SK-N-SH (cell line): ENCODE data around the gene HOXB6. TPM values are rescaled to one million over a fixed set of nuclear protein-coding genes. Genes with fewer than 3 reads are reported as not detected.

Experiments
- CTCF ChIA-PET: fragments of 300-600, 350-600 bp; formaldehyde crosslinking; extraction: SDS; loops from one replicate; lab custom pipeline; 2021; lab: Yijun Ruan, JAX
- POLR2A ChIA-PET: fragments of 350-600 bp; sonication (Branson Sonifier 250); formaldehyde crosslinking; extraction: SDS; loops from one replicate; lab custom pipeline; 2020; ENCODE audit warnings: antibody characterized with exemption, inconsistent platforms; lab: Yijun Ruan, JAX
- DNase-seq: peaks from one replicate; pipeline ENCODE4 v3.0.0; 2012
- H2AFZ ChIP-seq: fragments of 200-600 bp; sonication (generic); 2 replicates; pipeline ENCODE4 v1.8.1; 2016; ENCODE audit warnings: antibody characterized with exemption, mild to moderate bottlenecking, low read depth
- H3F3A ChIP-seq: fragments of 200-600 bp; sonication (generic); replicated peaks from 2 replicates; pipeline ENCODE3; 2016; ENCODE audit warnings: antibody characterized with exemption, mild to moderate bottlenecking; ENCODE audit not compliant: insufficient read depth
- H3K27ac ChIP-seq, 2 experiments: fragments of 200-500 bp in 1 of 2; fragments of 200-600 bp in 1 of 2; sonication (Bioruptor generic) in 1 of 2; sonication (generic), shearing (Covaris generic) in 1 of 2; 2 replicates each; pipeline versions ENCODE4 v1.5.1 to v1.6.1; 2014 to 2016; ENCODE audit warnings: low read depth in 2 of 2, inconsistent platforms in 1 of 2, low read length in 1 of 2, mild to moderate bottlenecking in 1 of 2, mixed read lengths in 1 of 2
- H3K27me3 ChIP-seq: fragments of 200-600 bp; sonication (generic), shearing (Covaris generic); 2 replicates; pipeline ENCODE4 v1.6.1; 2016; ENCODE audit warnings: mixed run types; ENCODE audit not compliant: insufficient read depth
- H3K36me3 ChIP-seq, 2 experiments: fragments of 200-500 bp in 1 of 2; fragments of 200-600 bp in 1 of 2; sonication (Bioruptor generic) in 1 of 2; sonication (generic) in 1 of 2; replicated peaks in 1 of 2; 2 replicates each; pipeline versions ENCODE3 to v1.5.1; 2014 to 2016; ENCODE audit warnings: low read length in 1 of 2, mild to moderate bottlenecking in 1 of 2; ENCODE audit not compliant: insufficient read depth in 2 of 2, control insufficient read depth in 1 of 2
- H3K4me1 ChIP-seq, 2 experiments: fragments of 200-500 bp in 1 of 2; fragments of 200-600 bp in 1 of 2; sonication (Bioruptor generic) in 1 of 2; sonication (generic), shearing (Covaris generic) in 1 of 2; 2 replicates each; pipeline versions ENCODE4 v1.5.1 to v1.6.1; 2014 to 2016; ENCODE audit warnings: low read depth in 1 of 2, low read length in 1 of 2, mixed run types in 1 of 2; ENCODE audit not compliant: insufficient read depth in 2 of 2, control insufficient read depth in 1 of 2
- H3K4me2 ChIP-seq: fragments of 200-600 bp; sonication (generic), shearing (Covaris generic); 2 replicates; pipeline ENCODE4 v1.6.1; 2017; ENCODE audit warnings: mixed run types
- H3K4me3 ChIP-seq, 2 experiments: fragments of 200-500 bp in 1 of 2; fragments of 200-600 bp in 1 of 2; sonication (Bioruptor generic) in 1 of 2; sonication (generic), shearing (Covaris generic) in 1 of 2; 2 replicates each; pipeline versions ENCODE4 v1.5.1 to v1.8.1; 2014 to 2016; ENCODE audit warnings: low read depth in 2 of 2, inconsistent platforms in 1 of 2, low read length in 1 of 2, mild to moderate bottlenecking in 1 of 2, mixed read lengths in 1 of 2, moderate library complexity in 1 of 2
- H3K79me2 ChIP-seq: fragments of 200-600 bp; sonication (generic); 2 replicates; pipeline ENCODE4 v1.8.1; 2017; ENCODE audit warnings: mild to moderate bottlenecking; ENCODE audit not compliant: insufficient read depth
- H3K9ac ChIP-seq: fragments of 200-600 bp; sonication (generic); 2 replicates; pipeline ENCODE4 v1.6.1; 2017; ENCODE audit warnings: mixed run types
- H3K9me2 ChIP-seq: fragments of 200-600 bp; sonication (generic); 2 replicates; pipeline ENCODE4 v1.6.1; 2017; ENCODE audit warnings: mixed run types
- H3K9me3 ChIP-seq: fragments of 200-600 bp; sonication (generic); 2 replicates; pipeline ENCODE4 v1.6.1; 2017; ENCODE audit warnings: mixed run types, mild to moderate bottlenecking, moderate library complexity
- H4K20me1 ChIP-seq: fragments of 200-600 bp; sonication (generic); 2 replicates; pipeline ENCODE4 v1.6.1; 2017; ENCODE audit warnings: mild to moderate bottlenecking, mixed run types; ENCODE audit not compliant: insufficient read depth
- CHD2 ChIP-seq: fragments of 150-350 bp; IDR thresholded peaks from 2 replicates; pipeline ENCODE4 v1.6.1; 2018; ENCODE audit warnings: low read length; ENCODE audit not compliant: partially characterized antibody
- EP300 ChIP-seq, 2 experiments: IDR thresholded peaks; 2 replicates each; pipeline versions ENCODE4 v1.4.0 to v1.6.1; 2012; ENCODE audit warnings: borderline replicate concordance in 1 of 2, low read depth in 1 of 2, low read length in 1 of 2
- FOXM1 ChIP-seq: IDR thresholded peaks from 2 replicates; pipeline ENCODE4 v1.4.0; 2012; ENCODE audit warnings: low read depth, mild to moderate bottlenecking
- MEF2A ChIP-seq: IDR thresholded peaks from 2 replicates; pipeline ENCODE4 v1.4.0; 2012; ENCODE audit warnings: low read depth, borderline replicate concordance
- MXI1 ChIP-seq: IDR thresholded peaks from 2 replicates; pipeline ENCODE4 v1.6.1; 2012; ENCODE audit warnings: mild to moderate bottlenecking, low read depth, low read length, improper control_type of control experiment
- NRF1 ChIP-seq: IDR thresholded peaks from 2 replicates; pipeline ENCODE4 v1.6.1; 2012; ENCODE audit warnings: low read depth, mild to moderate bottlenecking, low read length
- RCOR1 ChIP-seq: fragments of 150-350 bp; IDR thresholded peaks from 2 replicates; pipeline ENCODE4 v1.6.1; 2017; ENCODE audit warnings: antibody characterized with exemption, low read length
- RFX5 ChIP-seq: IDR thresholded peaks from 2 replicates; pipeline ENCODE4 v1.6.1; 2012; ENCODE audit warnings: mild to moderate bottlenecking, improper control_type of control experiment, low read length
- SIN3A ChIP-seq: IDR thresholded peaks from 2 replicates; pipeline ENCODE4 v1.6.1; 2012; ENCODE audit warnings: low read depth, mild to moderate bottlenecking, low read length, moderate library complexity, borderline replicate concordance
- SMC3 ChIP-seq: IDR thresholded peaks from 2 replicates; pipeline ENCODE4 v1.6.1; 2012; ENCODE audit warnings: low read depth, low read length, improper control_type of control experiment
- TCF12 ChIP-seq: IDR thresholded peaks from 2 replicates; pipeline ENCODE4 v1.4.0; 2012
- YY1 ChIP-seq: IDR thresholded peaks from 2 replicates; pipeline ENCODE4 v1.4.0; 2012; ENCODE audit warnings: low read depth, mild to moderate bottlenecking
- WGBS: methylation state at CpG from one replicate; pipeline ENCODE4 v1.1.6; 2017; ENCODE audit warnings: low lambda C conversion rate; 5-methylcytosine and 5-hydroxymethylcytosine counted together
- polyA plus RNA-seq, 3 experiments: library from polyadenylated mRNA; depleted of rRNA; stranded (reverse); fragments of >200 nt; gene quantifications; 2 replicates each; pipeline ENCODE4 v1.2.3, GENCODE V29; 2012
- TF ChIP-seq, protein P1 (sequence below): IDR thresholded peaks from 2 replicates; pipeline ENCODE4 v1.4.0; 2012; ENCODE audit warnings: low read depth, borderline replicate concordance
- TF ChIP-seq, protein P2 (sequence below): IDR thresholded peaks from 2 replicates; pipeline ENCODE4 v1.6.1; 2012; ENCODE audit warnings: mild to moderate bottlenecking, low read depth, low read length, moderate library complexity
- TF ChIP-seq, protein P3 (sequence below): fragments of 150-350 bp; IDR thresholded peaks from 2 replicates; pipeline ENCODE4 v1.6.1; 2017; ENCODE audit warnings: antibody characterized with exemption, low read length, low read depth, borderline replicate concordance

The HOXB6 gene
- polyA plus RNA-seq, 1 of the 3 experiments (the other 2 are of a cell fraction): not detected

DNA sequence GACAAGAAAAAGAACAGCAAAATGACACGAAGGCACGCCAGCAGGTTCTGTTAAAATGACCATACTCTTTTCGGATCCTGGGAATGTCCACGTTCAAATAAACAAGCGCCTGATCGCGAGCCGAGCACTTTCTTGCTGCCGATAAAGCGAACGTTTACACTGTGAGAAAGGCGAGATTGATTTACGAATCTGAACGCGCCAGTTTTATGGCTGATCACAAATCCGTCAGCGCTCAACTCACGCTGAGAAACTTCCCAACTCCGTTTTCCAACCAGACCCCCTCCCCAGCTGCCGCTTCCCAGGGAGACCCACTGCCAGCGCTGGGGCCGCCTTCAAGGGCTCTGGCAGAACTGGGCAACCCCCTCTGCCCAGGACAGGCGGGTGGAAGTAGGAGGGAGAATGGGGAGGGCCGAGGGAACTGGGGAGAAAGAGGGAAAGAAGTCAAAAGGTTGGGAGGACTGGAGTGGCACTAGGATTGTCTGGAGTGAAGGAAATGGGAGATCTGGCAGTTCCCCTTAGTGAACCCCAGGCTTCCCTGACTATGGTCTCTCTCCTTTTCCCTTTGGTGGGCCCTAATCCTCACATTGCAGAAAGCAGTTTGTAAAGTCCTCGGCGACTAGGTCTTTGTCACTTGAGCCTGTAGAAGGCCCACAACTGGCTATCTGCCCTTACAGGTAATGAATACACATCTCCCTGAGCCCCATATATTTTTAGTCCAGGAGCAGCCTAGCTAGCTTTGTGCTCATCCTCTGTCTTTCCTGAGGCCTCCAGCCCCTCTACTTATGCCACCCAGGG, 33.6 kb downstream of the HOXB6 start:
- Histone ChIP-seq H3K36me3 (no peaks in the 10 kb centered on the region), H3K79me2 (no peaks in the 10 kb centered on the region), H3K27me3 (peaks cover 99% of the 10 kb centered on the region), H3K27ac (no peak overlapping the region), H3K9me2 (no peaks in the 10 kb centered on the region), H3K4me2 (no peak overlapping the region), H3F3A (no peaks in the 10 kb centered on the region), H3K4me3 (no peak overlapping the region), H3K4me1 (no peaks in the 10 kb centered on the region; a peak in 1 of 4 replicates), H2AFZ (no peak overlapping the region), H3K9ac (no peak overlapping the region), H3K9me3 (no peaks in the 10 kb centered on the region), H4K20me1 (0 out of 2 replicates have a peak, but pooled peaks cover 6% of the 10 kb centered on the region)
- ChIA-PET CTCF (interaction anchor here (1.5 kb wide), 1 partner anchor 18 kb away, joined by 3 read pairs; no protein-coding TSS in a partner anchor), POLR2A (no interaction called here)
- 15% methylated on average over 26 of the region's 26 CpGs for WGBS
- TF ChIP-seq SIN3A (no peak), MXI1 (no peak), RFX5 (no peak), FOXM1 (no peak), CHD2 (no peak), YY1 (no peak), TCF12 (no peak), NRF1 (no peak), MEF2A (no peak), EP300 (IDR thresholded peaks at IDR 0.05; ENCODE audit: borderline replicate concordance in 1 of 2, low read depth in 1 of 2, low read length in 1 of 2) (no peak), RCOR1 (no peak), SMC3 (no peak)
- TF ChIP-seq, protein P1, sequence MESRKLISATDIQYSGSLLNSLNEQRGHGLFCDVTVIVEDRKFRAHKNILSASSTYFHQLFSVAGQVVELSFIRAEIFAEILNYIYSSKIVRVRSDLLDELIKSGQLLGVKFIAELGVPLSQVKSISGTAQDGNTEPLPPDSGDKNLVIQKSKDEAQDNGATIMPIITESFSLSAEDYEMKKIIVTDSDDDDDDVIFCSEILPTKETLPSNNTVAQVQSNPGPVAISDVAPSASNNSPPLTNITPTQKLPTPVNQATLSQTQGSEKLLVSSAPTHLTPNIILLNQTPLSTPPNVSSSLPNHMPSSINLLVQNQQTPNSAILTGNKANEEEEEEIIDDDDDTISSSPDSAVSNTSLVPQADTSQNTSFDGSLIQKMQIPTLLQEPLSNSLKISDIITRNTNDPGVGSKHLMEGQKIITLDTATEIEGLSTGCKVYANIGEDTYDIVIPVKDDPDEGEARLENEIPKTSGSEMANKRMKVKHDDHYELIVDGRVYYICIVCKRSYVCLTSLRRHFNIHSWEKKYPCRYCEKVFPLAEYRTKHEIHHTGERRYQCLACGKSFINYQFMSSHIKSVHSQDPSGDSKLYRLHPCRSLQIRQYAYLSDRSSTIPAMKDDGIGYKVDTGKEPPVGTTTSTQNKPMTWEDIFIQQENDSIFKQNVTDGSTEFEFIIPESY: no peak
- TF ChIP-seq, protein P2, sequence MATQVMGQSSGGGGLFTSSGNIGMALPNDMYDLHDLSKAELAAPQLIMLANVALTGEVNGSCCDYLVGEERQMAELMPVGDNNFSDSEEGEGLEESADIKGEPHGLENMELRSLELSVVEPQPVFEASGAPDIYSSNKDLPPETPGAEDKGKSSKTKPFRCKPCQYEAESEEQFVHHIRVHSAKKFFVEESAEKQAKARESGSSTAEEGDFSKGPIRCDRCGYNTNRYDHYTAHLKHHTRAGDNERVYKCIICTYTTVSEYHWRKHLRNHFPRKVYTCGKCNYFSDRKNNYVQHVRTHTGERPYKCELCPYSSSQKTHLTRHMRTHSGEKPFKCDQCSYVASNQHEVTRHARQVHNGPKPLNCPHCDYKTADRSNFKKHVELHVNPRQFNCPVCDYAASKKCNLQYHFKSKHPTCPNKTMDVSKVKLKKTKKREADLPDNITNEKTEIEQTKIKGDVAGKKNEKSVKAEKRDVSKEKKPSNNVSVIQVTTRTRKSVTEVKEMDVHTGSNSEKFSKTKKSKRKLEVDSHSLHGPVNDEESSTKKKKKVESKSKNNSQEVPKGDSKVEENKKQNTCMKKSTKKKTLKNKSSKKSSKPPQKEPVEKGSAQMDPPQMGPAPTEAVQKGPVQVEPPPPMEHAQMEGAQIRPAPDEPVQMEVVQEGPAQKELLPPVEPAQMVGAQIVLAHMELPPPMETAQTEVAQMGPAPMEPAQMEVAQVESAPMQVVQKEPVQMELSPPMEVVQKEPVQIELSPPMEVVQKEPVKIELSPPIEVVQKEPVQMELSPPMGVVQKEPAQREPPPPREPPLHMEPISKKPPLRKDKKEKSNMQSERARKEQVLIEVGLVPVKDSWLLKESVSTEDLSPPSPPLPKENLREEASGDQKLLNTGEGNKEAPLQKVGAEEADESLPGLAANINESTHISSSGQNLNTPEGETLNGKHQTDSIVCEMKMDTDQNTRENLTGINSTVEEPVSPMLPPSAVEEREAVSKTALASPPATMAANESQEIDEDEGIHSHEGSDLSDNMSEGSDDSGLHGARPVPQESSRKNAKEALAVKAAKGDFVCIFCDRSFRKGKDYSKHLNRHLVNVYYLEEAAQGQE: no peak
- TF ChIP-seq, protein P3, sequence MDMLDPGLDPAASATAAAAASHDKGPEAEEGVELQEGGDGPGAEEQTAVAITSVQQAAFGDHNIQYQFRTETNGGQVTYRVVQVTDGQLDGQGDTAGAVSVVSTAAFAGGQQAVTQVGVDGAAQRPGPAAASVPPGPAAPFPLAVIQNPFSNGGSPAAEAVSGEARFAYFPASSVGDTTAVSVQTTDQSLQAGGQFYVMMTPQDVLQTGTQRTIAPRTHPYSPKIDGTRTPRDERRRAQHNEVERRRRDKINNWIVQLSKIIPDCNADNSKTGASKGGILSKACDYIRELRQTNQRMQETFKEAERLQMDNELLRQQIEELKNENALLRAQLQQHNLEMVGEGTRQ: no peak
- DNase-seq: no peak
